Panc1 (cell line): ENCODE measurements around the gene HLA-G. TPM values are rescaled to one million over a fixed set of nuclear protein-coding genes. Genes with fewer than 3 reads are reported as not detected.
A peak's percentile ranks its signal among the peaks of the same experiment; 100 is the strongest.

Experiments
- ATAC-seq: fragments of 200-7000 bp; cut with Tn5 transposase; 2 replicates; pipeline ENCODE4 v1.9.1; 2020; ENCODE audit warnings: mild to moderate bottlenecking, moderate library complexity
- BruUV-seq: library from RNA; stranded (reverse); fragments of 400-500 nt; replicated peaks from 2 replicates; lab custom pipeline; 2021; lab: Mats Ljungman, UMichigan
- CTCF ChIA-PET: fragments of 300-600 bp; sonication (Branson Sonifier 250); formaldehyde crosslinking; loops from one replicate; lab custom pipeline; 2022; ENCODE audit warnings: antibody characterized with exemption; lab: Charles Lee
- POLR2A ChIA-PET: fragments of 300-600 bp; sonication (Branson Sonifier 250); formaldehyde crosslinking; loops from one replicate; lab custom pipeline; 2022; ENCODE audit warnings: antibody characterized with exemption; lab: Charles Lee
- DNase-seq: peaks from one replicate; pipeline ENCODE4 v3.0.0-alpha.2; 2010; ENCODE audit warnings: low read depth, low spot score
- H3K27ac ChIP-seq: 2 replicates; pipeline ENCODE4 v1.5.1; 2011; ENCODE audit warnings: mild to moderate bottlenecking, low read length, inconsistent platforms
- H3K27me3 ChIP-seq: fragments of 200-500 bp; sonication (Bioruptor generic); 2 replicates; pipeline ENCODE4 v1.6.0; 2014; ENCODE audit warnings: low read length, inconsistent platforms; ENCODE audit not compliant: control insufficient read depth, insufficient read depth
- H3K36me3 ChIP-seq: fragments of 200-500 bp; sonication (Bioruptor generic); 2 replicates; pipeline ENCODE4 v1.5.1; 2014; ENCODE audit warnings: inconsistent platforms, mild to moderate bottlenecking, low read length, moderate library complexity; ENCODE audit not compliant: control insufficient read depth, insufficient read depth
- H3K4me1 ChIP-seq: 2 replicates; pipeline ENCODE4 v1.5.1; 2011; ENCODE audit warnings: inconsistent platforms, mild to moderate bottlenecking, low read length, moderate library complexity; ENCODE audit not compliant: control insufficient read depth, insufficient read depth
- H3K4me3 ChIP-seq, 2 experiments: 2 replicates each; pipeline ENCODE4 v1.5.1; 2011 to 2012; ENCODE audit warnings: low read depth in 2 of 2, low read length in 2 of 2, mild to moderate bottlenecking in 2 of 2, inconsistent platforms in 1 of 2, moderate library complexity in 1 of 2
- H3K9me3 ChIP-seq: fragments of 200-500 bp; sonication (Bioruptor generic); 2 replicates; pipeline ENCODE4 v1.5.1; 2014; ENCODE audit warnings: low read depth, mild to moderate bottlenecking, inconsistent platforms, low read length, moderate library complexity; ENCODE audit not compliant: control insufficient read depth, insufficient read depth
- CTCF ChIP-seq: fragments of 450-650 bp; IDR thresholded peaks from 2 replicates; pipeline ENCODE4 v1.5.1; 2017; ENCODE audit warnings: mild to moderate bottlenecking
- POLR2AphosphoS5 ChIP-seq: IDR thresholded peaks from 2 replicates; pipeline ENCODE4 v1.6.1; 2012; ENCODE audit warnings: mild to moderate bottlenecking, low read depth, low read length, moderate library complexity
- SIN3A ChIP-seq: IDR thresholded peaks from 2 replicates; pipeline ENCODE4 v1.6.1; 2012; ENCODE audit warnings: low read depth, mild to moderate bottlenecking, low read length, moderate library complexity, borderline replicate concordance; ENCODE audit not compliant: insufficient read depth
- TCF7L2 ChIP-seq: IDR thresholded peaks from 2 replicates; pipeline ENCODE4 v1.6.1; 2011; ENCODE audit warnings: mild to moderate bottlenecking, low read depth, low read length, inconsistent platforms
- in situ Hi-C: cut with HindIII; loops from 2 replicates; pipeline ENCODE4 v1.10.0; 2016; ENCODE audit warnings: low sequenced_read_pairs, low pct_unique_long_range_greater_than_20kb
- intact Hi-C: fragments of 100-400 bp; cut with micrococcal nuclease; formaldehyde crosslinking; loops from one replicate; pipeline ENCODE4 v1.10.0; 2022; ENCODE audit not compliant: unreplicated experiment
- total RNA-seq: library from RNA; stranded (reverse); gene quantifications from one replicate; pipeline ENCODE4 v1.2.1, GENCODE V29; 2021; ENCODE audit not compliant: unreplicated experiment
- TF ChIP-seq, protein P1 (sequence below), 2 experiments: IDR thresholded peaks; 2 replicates each; pipeline ENCODE4 v1.6.1; 2011 to 2012; ENCODE audit warnings: low read depth in 2 of 2, control low read depth in 1 of 2, low read length in 1 of 2, mild to moderate bottlenecking in 1 of 2, moderate library complexity in 1 of 2; ENCODE audit not compliant: insufficient read depth in 1 of 2

HLA-G gene
- total RNA-seq, 1 experiment from 2014 or later: 0.62 TPM

GRCh38 chr6:29830409-29830808, 2.8 kb downstream of the HLA-G start:
- POLR2A ChIA-PET: no interaction called here
- DNase-seq: no peak

GRCh38 chr6:29831776-29832175, 4.2 kb downstream of the HLA-G start:
- TF ChIP-seq SIN3A (no peak), CTCF (0 out of 2 replicates have a peak, but pooled peaks have one; percentile 9), TCF7L2 (no peak), POLR2AphosphoS5 (no peak)
- TF ChIP-seq, protein P1, sequence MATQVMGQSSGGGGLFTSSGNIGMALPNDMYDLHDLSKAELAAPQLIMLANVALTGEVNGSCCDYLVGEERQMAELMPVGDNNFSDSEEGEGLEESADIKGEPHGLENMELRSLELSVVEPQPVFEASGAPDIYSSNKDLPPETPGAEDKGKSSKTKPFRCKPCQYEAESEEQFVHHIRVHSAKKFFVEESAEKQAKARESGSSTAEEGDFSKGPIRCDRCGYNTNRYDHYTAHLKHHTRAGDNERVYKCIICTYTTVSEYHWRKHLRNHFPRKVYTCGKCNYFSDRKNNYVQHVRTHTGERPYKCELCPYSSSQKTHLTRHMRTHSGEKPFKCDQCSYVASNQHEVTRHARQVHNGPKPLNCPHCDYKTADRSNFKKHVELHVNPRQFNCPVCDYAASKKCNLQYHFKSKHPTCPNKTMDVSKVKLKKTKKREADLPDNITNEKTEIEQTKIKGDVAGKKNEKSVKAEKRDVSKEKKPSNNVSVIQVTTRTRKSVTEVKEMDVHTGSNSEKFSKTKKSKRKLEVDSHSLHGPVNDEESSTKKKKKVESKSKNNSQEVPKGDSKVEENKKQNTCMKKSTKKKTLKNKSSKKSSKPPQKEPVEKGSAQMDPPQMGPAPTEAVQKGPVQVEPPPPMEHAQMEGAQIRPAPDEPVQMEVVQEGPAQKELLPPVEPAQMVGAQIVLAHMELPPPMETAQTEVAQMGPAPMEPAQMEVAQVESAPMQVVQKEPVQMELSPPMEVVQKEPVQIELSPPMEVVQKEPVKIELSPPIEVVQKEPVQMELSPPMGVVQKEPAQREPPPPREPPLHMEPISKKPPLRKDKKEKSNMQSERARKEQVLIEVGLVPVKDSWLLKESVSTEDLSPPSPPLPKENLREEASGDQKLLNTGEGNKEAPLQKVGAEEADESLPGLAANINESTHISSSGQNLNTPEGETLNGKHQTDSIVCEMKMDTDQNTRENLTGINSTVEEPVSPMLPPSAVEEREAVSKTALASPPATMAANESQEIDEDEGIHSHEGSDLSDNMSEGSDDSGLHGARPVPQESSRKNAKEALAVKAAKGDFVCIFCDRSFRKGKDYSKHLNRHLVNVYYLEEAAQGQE (IDR thresholded peaks at IDR 0.05; ENCODE audit: insufficient read depth in 1 of 2, low read depth in 2 of 2, low read length in 1 of 2): no peak
- intact Hi-C loops: no loop called here
- CTCF ChIA-PET: no interaction called here

More at GRCh38 chr6:29830409-29830808, 2.8 kb downstream of the HLA-G start:
- Histone ChIP-seq H3K36me3 (no peaks in the 10 kb centered on the region), H3K27me3 (peaks cover 10% of the 10 kb centered on the region), H3K4me1 (no peaks in the 10 kb centered on the region; the same call in none of the 2 replicates), H3K4me3 (no peak overlapping the region), H3K27ac (no peak overlapping the region), H3K9me3 (no peaks in the 10 kb centered on the region)
- in situ Hi-C loops (no loop called here), intact Hi-C loops (no loop called here)
- CTCF ChIA-PET: interaction anchor here (0.8 kb wide), 1 partner anchor 92 kb away, joined by 3 read pairs; no protein-coding TSS in a partner anchor
- no peak for ATAC-seq
- no TSS peak for BruUV-seq
- no peak for TF ChIP-seq SIN3A
- no peak for TF ChIP-seq CTCF
- no peak for TF ChIP-seq TCF7L2
- TF ChIP-seq POLR2AphosphoS5: no peak
- TF ChIP-seq, protein P1 (IDR thresholded peaks at IDR 0.05; ENCODE audit: insufficient read depth in 1 of 2, low read depth in 2 of 2, low read length in 1 of 2): no peak

More at GRCh38 chr6:29831776-29832175, 4.2 kb downstream of the HLA-G start:
- no peaks in the 10 kb centered on the region; the same call in none of the 2 replicates for H3K4me1 ChIP-seq
- no peak overlapping the region for H3K4me3 ChIP-seq
- BruUV-seq: no TSS peak
- in situ Hi-C loops: no loop called here
- H3K27ac ChIP-seq: no peak overlapping the region
- peaks cover 14% of the 10 kb centered on the region for H3K27me3 ChIP-seq
- H3K36me3 ChIP-seq: no peaks in the 10 kb centered on the region
- no peak for DNase-seq
- H3K9me3 ChIP-seq: no peaks in the 10 kb centered on the region
- POLR2A ChIA-PET: no interaction called here
- ATAC-seq: no peak
